Stimulated activated naive CD4-positive, alpha-beta T cell (primary cell): ENCODE measurements around the gene IGFL4.

Experiments
- DNase-seq, 6 experiments: peaks; one replicate each; lab custom pipeline; 2025; lab: John Stamatoyannopoulos, UW

Gene IGFL4

GRCh38 chr19:46063201-46063600, 22.4 kb upstream of the IGFL4 start:
- no peak for DNase-seq

GRCh38 chr19:46060012-46060411, 19.2 kb upstream of the IGFL4 start:
- DNase-seq: no peak

GRCh38 chr19:46058778-46059177, 18.0 kb upstream of the IGFL4 start:
- DNase-seq: no peak

GRCh38 chr19:46056536-46056935, 15.7 kb upstream of the IGFL4 start:
- no peak for DNase-seq

GRCh38 chr19:46052896-46053295, 12.1 kb upstream of the IGFL4 start:
- DNase-seq: no peak

- DNase-seq: no peak
Measured at GRCh38 chr19:46049597-46049996, 8.8 kb upstream of the IGFL4 start.

- DNase-seq: no peak
Measured at GRCh38 chr19:46043519-46043918, 2.7 kb upstream of the IGFL4 start.

GRCh38 chr19:46042252-46042883, 1.6 kb upstream of the IGFL4 start:
- DNase-seq: no peak

- no peak for DNase-seq
Measured at GRCh38 chr19:46040125-46040524, 677 bp downstream of the IGFL4 start.

- no peak for DNase-seq
Measured at GRCh38 chr19:46036744-46037128, 4.1 kb downstream of the IGFL4 start.

- no peak for DNase-seq
Measured at GRCh38 chr19:46035986-46036743, 4.6 kb downstream of the IGFL4 start.

GRCh38 chr19:46035546-46035945, 5.3 kb downstream of the IGFL4 start:
- DNase-seq: no peak

GRCh38 chr19:46033401-46033800, 7.4 kb downstream of the IGFL4 start:
- no peak for DNase-seq

GRCh38 chr19:46032597-46033025, 8.2 kb downstream of the IGFL4 start:
- DNase-seq: no peak

GRCh38 chr19:46031781-46032596, 8.8 kb downstream of the IGFL4 start:
- no peak for DNase-seq

- no peak for DNase-seq
Measured at GRCh38 chr19:46030812-46031550, 9.8 kb downstream of the IGFL4 start.

GRCh38 chr19:46025835-46026234, 15.0 kb downstream of the IGFL4 start:
- no peak for DNase-seq

- DNase-seq: no peak
Measured at GRCh38 chr19:46023311-46023779, 17.5 kb downstream of the IGFL4 start.

GRCh38 chr19:46022431-46023310, 18.1 kb downstream of the IGFL4 start, which contains the start of gene PGLYRP1:
Gene PGLYRP1, minus strand, starts transcription at chr19:46023053. Its CDS starts 32 bp downstream, at chr19:46023021.
- DNase-seq: no peak

- no peak for DNase-seq
Measured at GRCh38 chr19:46022061-46022430, 18.8 kb downstream of the IGFL4 start.

- no peak for DNase-seq
Measured at GRCh38 chr19:46021531-46022041, 19.2 kb downstream of the IGFL4 start.
